ENCODE results near the gene RGS2. TPM values are rescaled to one million over a fixed set of nuclear protein-coding genes. Genes with fewer than 3 reads are reported as not detected.

Gene RGS2
- total and polyA plus RNA-seq, 9 of the 15 experiments (the other 6 are each of a cell fraction or from before 2014, with no cell fraction given): 2.5 to 5.4 (median 3.8) TPM

GRCh38 chr1:192808518-192809306, at the start of gene RGS2 (continued):
- TF ChIP-seq KDM2B (CRISPR knock-in tag; IDR thresholded peaks at IDR 0.05) (no peak; the same call in 1 of the 2 replicates), CSDE1 (IDR thresholded peaks at IDR 0.05) (no peak; a peak in 1 of 4 replicates), CBX1 (IDR thresholded peaks at IDR 0.05; ENCODE audit: low read depth) (peak; percentile 52; the same call in 1 of the 2 replicates), NR4A1 (CRISPR knock-in tag; IDR thresholded peaks at IDR 0.05) (no peak), NR4A1 (tag; IDR thresholded peaks at IDR 0.05) (0 out of 2 replicates have a peak, but pooled peaks have one; percentile 8), BRF2 (IDR thresholded peaks at IDR 0.05; ENCODE audit: borderline replicate concordance, insufficient read depth, insufficient read length) (no peak), SPI1 (IDR thresholded peaks at IDR 0.05; ENCODE audit: borderline replicate concordance, low read depth, low read length) (no peak), USF2 (CRISPR knock-in tag; IDR thresholded peaks at IDR 0.05) (no peak), CREB3 (tag; conservative IDR thresholded peaks at IDR 0.05; ENCODE audit: low read depth) (peak; percentile 50; the same call in 1 of the 2 replicates), RERE (CRISPR knock-in tag; IDR thresholded peaks at IDR 0.05; ENCODE audit: borderline replicate concordance) (0 out of 2 replicates have a peak, but pooled peaks have one; percentile 23), ZNF134 (CRISPR knock-in tag; conservative IDR thresholded peaks at IDR 0.05) (no peak), HCFC1 (IDR thresholded peaks at IDR 0.05; ENCODE audit: low read depth, low read length) (peak; percentile 53; the same call in 1 of the 2 replicates)
- TF ChIP-seq, protein P1, sequence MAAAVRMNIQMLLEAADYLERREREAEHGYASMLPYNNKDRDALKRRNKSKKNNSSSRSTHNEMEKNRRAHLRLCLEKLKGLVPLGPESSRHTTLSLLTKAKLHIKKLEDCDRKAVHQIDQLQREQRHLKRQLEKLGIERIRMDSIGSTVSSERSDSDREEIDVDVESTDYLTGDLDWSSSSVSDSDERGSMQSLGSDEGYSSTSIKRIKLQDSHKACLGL (CRISPR knock-in tag; IDR thresholded peaks at IDR 0.05; ENCODE audit: borderline replicate concordance, poor library complexity, severe bottlenecking): no peak
- TF ChIP-seq, protein P2, sequence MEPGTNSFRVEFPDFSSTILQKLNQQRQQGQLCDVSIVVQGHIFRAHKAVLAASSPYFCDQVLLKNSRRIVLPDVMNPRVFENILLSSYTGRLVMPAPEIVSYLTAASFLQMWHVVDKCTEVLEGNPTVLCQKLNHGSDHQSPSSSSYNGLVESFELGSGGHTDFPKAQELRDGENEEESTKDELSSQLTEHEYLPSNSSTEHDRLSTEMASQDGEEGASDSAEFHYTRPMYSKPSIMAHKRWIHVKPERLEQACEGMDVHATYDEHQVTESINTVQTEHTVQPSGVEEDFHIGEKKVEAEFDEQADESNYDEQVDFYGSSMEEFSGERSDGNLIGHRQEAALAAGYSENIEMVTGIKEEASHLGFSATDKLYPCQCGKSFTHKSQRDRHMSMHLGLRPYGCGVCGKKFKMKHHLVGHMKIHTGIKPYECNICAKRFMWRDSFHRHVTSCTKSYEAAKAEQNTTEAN (CRISPR knock-in tag; IDR thresholded peaks at IDR 0.05): peak; percentile 66; the same call in 1 of the 2 replicates
